Measurements from ENCODE around the gene CCL22.

GRCh38 chr16:57313509-57313908 is 45.1 kb upstream of the CCL22 start:
- no peak for TF ChIP-seq KDM5A (IDR thresholded peaks at IDR 0.05)
- TF ChIP-seq CEBPB (IDR thresholded peaks at IDR 0.05): no peak
- TF ChIP-seq SMC3 (IDR thresholded peaks at IDR 0.05): no peak
- TF ChIP-seq, protein P1, sequence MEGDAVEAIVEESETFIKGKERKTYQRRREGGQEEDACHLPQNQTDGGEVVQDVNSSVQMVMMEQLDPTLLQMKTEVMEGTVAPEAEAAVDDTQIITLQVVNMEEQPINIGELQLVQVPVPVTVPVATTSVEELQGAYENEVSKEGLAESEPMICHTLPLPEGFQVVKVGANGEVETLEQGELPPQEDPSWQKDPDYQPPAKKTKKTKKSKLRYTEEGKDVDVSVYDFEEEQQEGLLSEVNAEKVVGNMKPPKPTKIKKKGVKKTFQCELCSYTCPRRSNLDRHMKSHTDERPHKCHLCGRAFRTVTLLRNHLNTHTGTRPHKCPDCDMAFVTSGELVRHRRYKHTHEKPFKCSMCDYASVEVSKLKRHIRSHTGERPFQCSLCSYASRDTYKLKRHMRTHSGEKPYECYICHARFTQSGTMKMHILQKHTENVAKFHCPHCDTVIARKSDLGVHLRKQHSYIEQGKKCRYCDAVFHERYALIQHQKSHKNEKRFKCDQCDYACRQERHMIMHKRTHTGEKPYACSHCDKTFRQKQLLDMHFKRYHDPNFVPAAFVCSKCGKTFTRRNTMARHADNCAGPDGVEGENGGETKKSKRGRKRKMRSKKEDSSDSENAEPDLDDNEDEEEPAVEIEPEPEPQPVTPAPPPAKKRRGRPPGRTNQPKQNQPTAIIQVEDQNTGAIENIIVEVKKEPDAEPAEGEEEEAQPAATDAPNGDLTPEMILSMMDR (IDR thresholded peaks at IDR 0.05): no peak
- no peak for TF ChIP-seq HDAC2 (IDR thresholded peaks at IDR 0.05)
- TF ChIP-seq RCOR1 (IDR thresholded peaks at IDR 0.05; ENCODE audit: low read depth, low read length): no peak
- TF ChIP-seq MYC (IDR thresholded peaks at IDR 0.05; ENCODE audit: borderline replicate concordance, low read length): no peak
- TF ChIP-seq USF2 (IDR thresholded peaks at IDR 0.05): no peak

Measured in A549 (cell line).